SHP77 (cell line): ENCODE measurements around the gene RNF225.
"Not testable (repeated sequence)": the region's sequence is repeated elsewhere in the genome, so short reads cannot be mapped to it uniquely, and the experiment has no call there.

Experiments used
- DNase-seq, 2 experiments: peaks; one replicate each; lab custom pipeline; 2025; lab: John Stamatoyannopoulos, UW

Gene RNF225

GRCh38 chr19:58362272-58362994, 33.0 kb upstream of the RNF225 start, which contains the start of gene ZNF497:
TSS of gene ZNF497 (minus strand) at chr19:58362751. CDS start at chr19:58357635, 5,116 bp downstream.
- DNase-seq, result peak; percentile 95 to 97

- no peak for DNase-seq
Observed at GRCh38 chr19:58364146-58364545, 31.3 kb upstream of the RNF225 start.

GRCh38 chr19:58366585-58367430, 28.6 kb upstream of the RNF225 start:
- no peak for DNase-seq

GRCh38 chr19:58367698-58368454, 27.6 kb upstream of the RNF225 start:
- DNase-seq, result no peak

GRCh38 chr19:58368561-58369360, 26.7 kb upstream of the RNF225 start:
- no peak for DNase-seq

- DNase-seq, result no peak
Observed at GRCh38 chr19:58372311-58373133, 22.9 kb upstream of the RNF225 start.

GRCh38 chr19:58374200-58374599, 21.3 kb upstream of the RNF225 start:
- DNase-seq, result no peak

GRCh38 chr19:58376724-58377123, 18.7 kb upstream of the RNF225 start:
- DNase-seq, result not testable (repeated sequence)

GRCh38 chr19:58379246-58379645, 16.2 kb upstream of the RNF225 start:
- no peak for DNase-seq

GRCh38 chr19:58380037-58380661, 15.3 kb upstream of the RNF225 start:
- DNase-seq, result no peak

- DNase-seq, result peak; percentile 99
Observed at GRCh38 chr19:58380662-58381459, 14.6 kb upstream of the RNF225 start, which contains the start of gene ZNF837. TSS of gene ZNF837 (minus strand) at chr19:58381030. CDS start at chr19:58369332, 11,698 bp downstream.

GRCh38 chr19:58381460-58382212, 13.8 kb upstream of the RNF225 start:
- no peak for DNase-seq

- DNase-seq, result no peak
Observed at GRCh38 chr19:58382997-58383603, 12.4 kb upstream of the RNF225 start.

- DNase-seq, result no peak
Observed at GRCh38 chr19:58385313-58385890, 10.1 kb upstream of the RNF225 start.

- no peak for DNase-seq
Observed at GRCh38 chr19:58385891-58386575, 9.4 kb upstream of the RNF225 start.

GRCh38 chr19:58386576-58387337, 8.7 kb upstream of the RNF225 start, which contains the start of gene RPS5:
TSS of gene RPS5 (plus strand) at chr19:58387269. CDS start at chr19:58388138, 869 bp downstream.
- peak; percentile 96 to 98 for DNase-seq
